ENCODE results near the gene DPYSL3.

The DPYSL3 gene

GRCh38 chr5:147519380-147519779 is 9.5 kb upstream of the DPYSL3 start:
- no peak for TF ChIP-seq CTCF (IDR thresholded peaks at IDR 0.05; ENCODE audit: low read depth, low read length)
- Histone ChIP-seq H3K36me3 (no peaks in the 10 kb centered on the region), H3K4me1 (peaks cover 17% of the 10 kb centered on the region), H3K9me3 (no peaks in the 10 kb centered on the region), H3K27me3 (no peaks in the 10 kb centered on the region), H3K4me3 (ENCODE audit: low read depth, low read length) (no peak overlapping the region)
- no peak for DNase-seq

DNA sequence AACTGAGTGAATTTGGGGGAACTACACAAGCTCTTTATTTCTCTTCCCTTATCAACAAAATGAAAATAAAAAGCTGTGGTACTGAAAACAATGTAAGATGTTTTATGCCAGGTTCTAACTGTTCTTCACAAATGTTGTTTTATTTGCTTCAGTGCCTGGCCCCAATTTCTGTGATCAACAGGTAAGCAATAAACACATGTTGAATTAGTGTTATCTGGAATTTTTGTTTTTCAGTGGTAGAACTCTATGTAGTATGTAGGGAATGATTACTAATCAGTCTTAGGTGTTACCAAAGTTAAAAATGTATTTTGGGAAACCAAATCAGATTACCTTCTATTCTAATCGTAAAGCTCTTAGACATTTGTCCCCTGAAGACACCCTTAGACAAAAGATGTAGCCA is 7.5 kb upstream of the DPYSL3 start:
- no peak for TF ChIP-seq CTCF (IDR thresholded peaks at IDR 0.05; ENCODE audit: low read depth, low read length)
- H3K27me3 ChIP-seq, result no peaks in the 10 kb centered on the region
- no peak overlapping the region for H3K4me3 ChIP-seq (ENCODE audit: low read depth, low read length)
- no peaks in the 10 kb centered on the region for H3K36me3 ChIP-seq
- H3K9me3 ChIP-seq, result no peaks in the 10 kb centered on the region
- peaks cover 13% of the 10 kb centered on the region for H3K4me1 ChIP-seq
- DNase-seq, result no peak

GRCh38 chr5:147515269-147515668 is 5.4 kb upstream of the DPYSL3 start:
- DNase-seq, result no peak
- Histone ChIP-seq H3K4me3 (ENCODE audit: low read depth, low read length) (no peak overlapping the region), H3K36me3 (no peaks in the 10 kb centered on the region), H3K9me3 (no peaks in the 10 kb centered on the region), H3K27me3 (no peaks in the 10 kb centered on the region), H3K4me1 (peaks cover 6% of the 10 kb centered on the region)
- TF ChIP-seq CTCF (IDR thresholded peaks at IDR 0.05; ENCODE audit: low read depth, low read length), result no peak

DNA sequence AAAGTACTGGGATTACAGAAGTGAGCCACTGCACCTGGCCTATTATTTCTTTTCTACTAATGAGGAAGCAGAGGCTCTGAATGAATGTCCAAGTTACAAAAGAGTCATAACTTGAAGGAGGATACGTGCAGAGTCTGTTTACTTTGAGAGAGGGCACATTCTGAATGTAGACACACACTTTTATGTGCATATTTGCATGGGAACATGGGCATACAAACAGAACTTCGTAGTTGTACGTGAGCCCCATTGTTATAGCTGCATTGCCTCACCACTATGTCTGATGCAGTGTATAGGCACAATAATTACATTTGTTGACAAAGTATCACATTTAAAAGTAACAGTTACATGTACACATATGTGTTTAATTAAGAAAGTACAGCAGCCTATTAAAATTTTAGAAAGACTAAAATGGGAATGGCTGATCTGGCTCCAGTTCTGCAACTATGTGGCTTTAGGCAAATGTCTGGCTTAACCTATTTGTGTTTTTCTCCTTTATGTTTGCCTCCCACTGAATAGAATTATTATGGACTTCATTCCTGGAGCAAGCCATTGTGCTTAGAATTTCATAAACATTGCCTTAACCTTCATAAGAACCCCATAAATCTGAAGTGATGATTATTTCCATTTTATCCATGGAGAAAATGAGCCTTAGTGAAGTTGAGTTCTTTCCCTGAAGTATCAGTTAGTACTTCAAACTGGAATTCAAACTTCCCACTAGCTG is 3.0 kb upstream of the DPYSL3 start:
- H3K9me3 ChIP-seq, result no peaks in the 10 kb centered on the region
- no peaks in the 10 kb centered on the region for H3K36me3 ChIP-seq
- H3K27me3 ChIP-seq, result no peaks in the 10 kb centered on the region
- DNase-seq, result no peak
- H3K4me1 ChIP-seq, result peaks cover 6% of the 10 kb centered on the region
- no peak overlapping the region for H3K4me3 ChIP-seq (ENCODE audit: low read depth, low read length)
- no peak for TF ChIP-seq CTCF (IDR thresholded peaks at IDR 0.05; ENCODE audit: low read depth, low read length)

- DNase-seq, result no peak
- Histone ChIP-seq H3K4me1 (no peaks in the 10 kb centered on the region; the same call in none of the 2 replicates), H3K4me3 (ENCODE audit: low read depth, low read length) (no peak overlapping the region), H3K9me3 (no peaks in the 10 kb centered on the region), H3K27me3 (no peaks in the 10 kb centered on the region), H3K36me3 (no peaks in the 10 kb centered on the region)
- TF ChIP-seq CTCF (IDR thresholded peaks at IDR 0.05; ENCODE audit: low read depth, low read length), result no peak
Observed at GRCh38 chr5:147510885-147511284, 1.0 kb upstream of the DPYSL3 start.

DNA sequence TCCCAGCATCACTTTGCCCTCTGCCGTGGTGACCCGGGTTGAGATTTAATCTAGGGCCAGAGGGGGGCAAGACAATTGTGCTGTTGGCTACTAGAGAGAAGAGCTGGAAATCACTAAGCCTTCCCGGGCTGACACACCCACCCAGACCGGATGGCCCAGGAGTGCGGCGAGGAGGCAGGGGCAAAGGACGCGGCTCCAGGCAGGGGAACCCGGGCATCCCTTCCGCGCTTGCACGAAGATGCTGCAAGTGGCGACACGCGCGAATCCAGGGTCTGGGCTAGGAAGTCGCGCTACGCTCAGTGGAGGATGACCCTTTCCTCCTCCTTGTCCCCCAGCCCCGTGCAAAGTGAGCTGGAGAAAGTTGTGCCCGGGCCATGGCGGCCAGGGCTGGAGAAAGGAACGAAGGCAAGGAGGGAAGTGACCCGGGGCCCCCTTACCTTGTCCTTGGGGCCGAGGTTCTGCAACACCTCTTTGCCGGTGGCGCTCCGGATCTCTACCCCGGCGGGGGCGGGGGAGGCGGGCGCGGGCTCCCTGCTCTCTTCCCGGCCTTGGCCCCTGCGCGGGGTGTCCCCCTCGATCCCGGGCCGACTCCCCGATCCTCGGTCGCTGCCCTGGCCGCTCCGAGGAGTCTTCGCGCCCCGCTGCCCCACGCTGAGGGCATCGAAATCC is 693 bp downstream of the DPYSL3 start:
- Histone ChIP-seq H3K4me1 (peaks cover 6% of the 10 kb centered on the region), H3K4me3 (ENCODE audit: low read depth, low read length) (peak overlapping the region; percentile 78), H3K27me3 (no peaks in the 10 kb centered on the region), H3K9me3 (no peaks in the 10 kb centered on the region), H3K36me3 (no peaks in the 10 kb centered on the region)
- peak; percentile 47 for DNase-seq
- TF ChIP-seq CTCF (IDR thresholded peaks at IDR 0.05; ENCODE audit: low read depth, low read length), result no peak
